ENCODE measurements around the gene INAFM1.
A peak's percentile ranks its signal among the peaks of the same experiment; 100 is the strongest.

Gene INAFM1

DNA sequence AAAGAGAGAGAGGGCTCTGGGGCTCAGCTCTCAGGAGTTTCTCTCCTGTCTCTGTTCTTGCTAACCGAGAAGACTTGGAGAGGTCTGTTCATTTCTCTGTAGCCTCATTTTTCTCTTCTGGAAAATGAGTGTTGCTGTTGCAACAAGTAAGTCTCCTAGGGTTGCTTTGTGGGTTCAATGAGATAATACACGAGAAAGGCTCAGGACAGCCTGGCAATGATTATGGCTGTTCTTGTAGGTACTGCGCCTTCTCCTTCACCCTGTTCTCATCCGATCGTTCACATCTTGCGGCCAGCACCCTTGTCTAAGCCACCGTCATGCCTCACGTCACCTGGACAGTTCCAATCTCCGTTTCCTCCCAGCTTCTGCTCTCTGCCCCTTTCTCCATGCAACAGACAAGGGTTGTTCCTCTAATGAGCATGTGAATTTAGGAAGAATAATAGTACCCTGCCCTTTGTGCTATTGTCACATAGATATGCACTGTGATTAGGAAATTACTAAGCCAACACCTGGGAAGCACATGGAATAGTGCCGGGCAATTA is 39.1 kb downstream of the INAFM1 start:
- no peak for DNase-seq

DNA sequence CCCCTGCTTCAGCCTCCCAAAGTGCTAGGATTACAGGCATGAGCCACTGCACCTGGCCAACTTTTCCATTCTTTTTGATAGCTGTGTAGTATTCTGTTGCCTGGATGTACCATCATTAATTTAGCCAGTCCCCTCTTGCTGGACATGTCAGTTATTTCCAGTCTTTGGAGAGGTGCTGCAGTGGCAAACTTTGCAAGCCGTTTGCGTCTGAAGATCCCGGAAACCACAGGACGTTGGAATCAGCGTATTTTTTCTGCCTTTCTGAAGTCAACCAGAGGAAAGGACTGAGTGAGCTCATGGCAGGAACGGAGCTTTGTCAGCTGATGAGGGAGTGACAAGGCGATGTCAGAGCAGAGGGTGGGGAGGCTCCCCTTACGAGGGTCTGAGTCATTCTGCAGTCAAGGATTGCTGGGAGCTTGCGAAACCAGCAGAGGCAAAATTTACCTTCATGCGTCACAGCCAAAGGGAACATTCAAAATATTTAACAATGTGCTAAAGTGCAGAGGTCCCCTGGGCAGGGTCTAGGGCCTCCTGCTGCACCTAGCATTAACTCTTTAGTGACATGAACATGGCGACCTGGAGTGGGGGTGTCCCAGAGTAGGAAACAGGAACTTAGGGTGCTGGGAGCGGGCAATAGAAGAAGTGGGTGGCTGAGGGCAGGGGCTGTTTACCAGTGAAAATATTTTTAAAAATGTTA is 40.6 kb downstream of the INAFM1 start:
- DNase-seq: peak; percentile 44

DNA sequence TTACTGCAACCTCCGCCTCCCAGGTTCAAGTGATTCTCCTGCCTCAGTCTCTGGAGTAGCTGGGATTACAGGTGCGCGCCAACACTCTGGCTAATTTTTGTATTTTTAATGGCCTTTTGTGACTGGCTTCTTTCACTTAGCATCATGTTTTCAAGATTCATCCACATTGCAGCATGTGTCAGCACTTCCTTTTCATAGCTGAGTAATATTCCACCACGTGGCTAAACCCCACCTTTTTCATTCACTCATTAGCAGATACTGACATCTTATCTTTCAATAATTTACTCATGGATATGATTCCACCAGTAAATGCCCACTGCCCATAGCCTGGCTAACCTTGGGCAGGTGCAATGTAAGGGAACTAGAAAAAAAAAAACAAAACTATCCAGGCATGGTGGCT is 41.8 kb downstream of the INAFM1 start:
- DNase-seq: no peak

DNA sequence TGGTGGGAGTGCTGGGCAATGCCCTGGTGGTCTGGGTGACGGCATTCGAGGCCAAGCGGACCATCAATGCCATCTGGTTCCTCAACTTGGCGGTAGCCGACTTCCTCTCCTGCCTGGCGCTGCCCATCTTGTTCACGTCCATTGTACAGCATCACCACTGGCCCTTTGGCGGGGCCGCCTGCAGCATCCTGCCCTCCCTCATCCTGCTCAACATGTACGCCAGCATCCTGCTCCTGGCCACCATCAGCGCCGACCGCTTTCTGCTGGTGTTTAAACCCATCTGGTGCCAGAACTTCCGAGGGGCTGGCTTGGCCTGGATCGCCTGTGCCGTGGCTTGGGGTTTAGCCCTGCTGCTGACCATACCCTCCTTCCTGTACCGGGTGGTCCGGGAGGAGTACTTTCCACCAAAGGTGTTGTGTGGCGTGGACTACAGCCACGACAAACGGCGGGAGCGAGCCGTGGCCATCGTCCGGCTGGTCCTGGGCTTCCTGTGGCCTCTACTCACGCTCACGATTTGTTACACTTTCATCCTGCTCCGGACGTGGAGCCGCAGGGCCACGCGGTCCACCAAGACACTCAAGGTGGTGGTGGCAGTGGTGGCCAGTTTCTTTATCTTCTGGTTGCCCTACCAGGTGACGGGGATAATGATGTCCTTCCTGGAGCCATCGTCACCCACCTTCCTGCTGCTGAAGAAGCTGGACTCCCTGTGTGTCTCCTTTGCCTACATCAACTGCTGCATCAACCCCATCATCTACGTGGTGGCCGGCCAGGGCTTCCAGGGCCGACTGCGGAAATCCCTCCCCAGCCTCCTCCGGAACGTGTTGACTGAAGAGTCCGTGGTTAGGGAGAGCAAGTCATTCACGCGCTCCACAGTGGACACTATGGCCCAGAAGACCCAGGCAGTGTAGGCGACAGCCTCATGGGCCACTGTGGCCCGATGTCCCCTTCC is 45.5 kb downstream of the INAFM1 start:
- DNase-seq: no peak

DNA sequence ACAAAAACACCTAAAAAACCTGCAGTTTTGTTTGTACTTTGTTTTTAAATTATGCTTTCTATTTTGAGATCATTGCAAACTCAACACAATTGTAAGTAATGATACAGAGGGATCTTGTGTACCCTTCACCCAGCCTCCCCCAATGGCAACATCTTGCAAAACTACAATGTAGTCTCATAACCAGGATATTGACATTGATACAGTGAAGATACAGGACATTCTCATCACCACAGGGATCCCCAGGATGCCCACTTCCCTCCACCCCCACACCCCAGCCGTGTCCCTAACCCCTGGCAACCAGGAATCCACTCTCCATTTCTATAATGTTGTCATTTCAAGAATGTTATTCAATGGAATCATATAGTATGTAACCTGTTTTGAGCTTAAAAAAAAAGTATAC is 46.9 kb downstream of the INAFM1 start:
- DNase-seq: no peak

DNA sequence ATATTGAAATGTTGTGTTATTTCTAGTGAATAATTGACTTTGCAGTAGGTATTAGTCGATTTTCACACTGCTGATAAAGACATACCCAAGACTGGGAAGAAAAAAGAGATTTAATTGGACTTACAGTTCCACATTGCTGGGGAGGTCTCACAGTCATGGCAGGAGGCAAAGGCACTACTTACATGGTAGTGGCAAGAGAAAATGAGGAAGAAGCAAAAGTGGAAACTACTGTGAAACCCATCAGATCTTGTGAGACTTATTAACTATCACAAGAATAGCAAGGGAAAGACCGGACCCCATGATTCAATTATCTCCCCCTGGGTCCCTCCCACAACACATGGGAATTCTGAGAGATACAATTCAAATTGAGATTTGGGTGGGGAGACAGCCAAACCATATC is 47.4 kb downstream of the INAFM1 start:
- DNase-seq: no peak

DNA sequence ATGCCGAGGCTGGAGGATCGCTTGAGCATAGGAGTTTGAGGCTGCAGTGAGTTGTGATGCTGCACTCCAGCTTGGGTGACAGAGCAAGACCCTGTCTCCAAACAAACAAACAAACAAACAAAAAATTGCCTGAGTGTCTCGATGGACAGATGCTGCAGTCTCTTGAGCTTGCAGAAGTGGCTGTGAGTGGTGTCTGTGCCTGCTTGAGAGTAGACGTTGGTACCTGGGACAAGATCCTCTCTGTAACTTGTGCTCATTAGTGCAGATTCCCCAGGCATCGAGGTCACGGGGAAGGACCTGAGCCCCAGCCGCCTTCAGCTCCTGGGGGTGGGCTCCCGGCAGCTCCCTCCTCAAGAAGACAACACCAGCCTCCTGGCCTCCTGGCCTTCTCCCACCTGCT is 48.7 kb downstream of the INAFM1 start:
- DNase-seq: no peak

DNA sequence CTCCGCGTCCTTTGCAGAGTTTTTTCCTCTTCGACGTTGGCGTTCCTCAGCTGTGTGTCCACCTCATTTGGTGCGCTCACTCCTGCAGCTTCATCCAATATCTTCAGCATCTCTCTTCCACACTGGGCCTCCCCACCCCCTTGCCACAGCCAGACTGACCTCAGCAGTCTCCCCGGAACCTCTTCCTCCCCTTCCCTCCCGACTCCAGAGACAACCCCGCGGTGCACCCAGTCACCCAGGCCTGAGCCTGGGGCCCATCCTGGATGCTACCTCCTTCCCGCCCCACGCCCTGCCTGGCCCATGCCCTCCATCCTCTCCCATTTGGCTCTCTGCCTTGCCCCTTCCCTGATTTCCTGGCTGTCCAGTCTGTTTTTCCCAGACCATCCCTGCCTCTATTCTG is 49.2 kb downstream of the INAFM1 start:
- no peak for DNase-seq

DNA sequence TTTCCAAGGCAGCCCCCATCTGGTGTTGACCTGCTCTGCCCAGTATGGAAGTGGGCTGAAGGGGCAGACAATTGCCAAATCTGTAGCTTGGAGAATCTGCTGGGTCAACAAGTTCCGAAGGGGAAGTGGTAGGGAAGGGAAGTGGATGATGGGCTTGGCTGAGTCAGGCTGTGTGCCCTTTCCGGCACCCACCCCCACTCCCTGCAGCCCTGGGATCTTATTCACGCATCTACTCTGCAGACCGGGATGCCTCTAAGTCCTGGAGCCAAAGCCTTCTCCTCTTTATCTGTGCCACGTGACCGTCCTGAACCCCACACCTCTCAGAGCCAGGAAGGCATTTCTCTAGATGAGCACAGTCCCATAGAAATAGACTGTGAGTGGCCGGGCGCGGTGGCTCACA is 49.8 kb downstream of the INAFM1 start:
- DNase-seq: no peak
